Left colon (tissue), 2 donors: ENCODE results near the gene YPEL2. TPM values are rescaled to one million over a fixed set of nuclear protein-coding genes. Genes with fewer than 3 reads are reported as not detected.

Experiments used
- ATAC-seq: fragments of 200-7000 bp; cut with Tn5 transposase; one replicate; pipeline ENCODE4 v1.9.1; 2020; ENCODE audit warnings: mild to moderate bottlenecking, moderate library complexity
- DNase-seq, 2 donors: peaks; one replicate each; pipeline ENCODE4 v3.0.0-alpha.2; 2020
- intact Hi-C, 2 donors: fragments of 100-400 bp; cut with DNase I in 1 of 2; cut with micrococcal nuclease in 1 of 2; formaldehyde crosslinking; loops; one replicate each; pipeline versions ENCODE4 v1.11.2 to v1.14.0; 2022; cut with DNase I, micrococcal nuclease
- total RNA-seq, 2 donors: library from RNA; stranded (reverse); fragmentation: NEBNext Ultra II Directional; extraction: Animal tissue kit (Norgen Biotek cat#: 25700); gene quantifications; one replicate each; pipeline ENCODE4 v1.2.1, GENCODE V29; 2021
- donor health status: DM: no; HTN: no; CAD: no.
- donor health status: DM: yes; HTN: yes; CAD: no.

Gene YPEL2
- total RNA-seq, 2 donors from 2014 or later, result 25.8 to 27.2 TPM

- no peak for ATAC-seq
- DNase-seq, result no peak
- intact Hi-C loops, result loop anchor here (5.0 kb wide), 3 partner anchors 99 to 114 kb away; no protein-coding TSS in a partner anchor
Observed at GRCh38 chr17:59328601-59329000, 2.9 kb upstream of the YPEL2 start.

DNA sequence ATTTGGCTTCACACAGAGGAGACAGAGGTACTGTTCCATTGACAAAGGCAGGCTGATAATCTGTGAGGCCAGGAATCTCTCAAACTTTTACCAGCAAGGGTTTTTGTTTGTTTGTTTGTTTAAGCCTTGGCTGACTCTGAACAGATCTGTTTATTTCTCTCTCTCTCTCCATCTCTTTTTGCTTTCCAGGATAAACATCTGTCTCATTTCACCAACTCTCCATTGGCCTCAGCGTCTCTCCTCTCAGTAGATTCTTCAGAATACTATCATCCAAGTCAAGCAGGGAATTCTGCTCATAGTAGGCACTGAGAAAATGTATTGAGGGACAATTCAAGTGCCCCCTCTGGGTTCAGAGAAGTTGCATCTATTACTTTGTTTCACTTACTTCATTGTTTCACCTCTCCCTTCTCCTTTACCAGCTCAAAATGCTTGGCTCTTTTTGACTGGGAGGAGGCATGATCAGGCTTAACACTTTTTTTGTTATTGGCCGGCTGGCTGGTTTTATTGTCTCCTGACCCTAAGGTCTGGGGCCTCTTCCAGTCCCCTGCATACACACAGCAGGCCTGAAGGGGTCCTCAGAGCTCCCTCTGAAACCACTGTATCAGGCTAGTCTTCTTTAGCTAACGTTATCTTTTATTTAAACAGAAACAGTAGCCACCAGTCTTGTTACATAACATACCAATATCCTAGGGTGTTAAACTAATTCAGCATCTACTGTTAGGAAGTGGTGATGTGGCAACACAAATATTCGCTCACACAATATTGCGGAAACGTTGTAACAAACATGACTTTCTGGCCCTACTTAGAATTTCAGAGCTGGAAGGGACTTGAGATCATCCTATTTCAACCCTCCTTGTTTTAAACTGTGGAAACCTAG lies 2.0 kb upstream of the YPEL2 start:
- DNase-seq (peak; percentile 59 to 72), ATAC-seq (peak; percentile 45)
- intact Hi-C loops, result loop anchor here (5.0 kb wide), 4 partner anchors 38 to 113 kb away; no protein-coding TSS in a partner anchor

GRCh38 chr17:59330053-59330942 lies 1.2 kb upstream of the YPEL2 start:
- intact Hi-C loops, result loop anchor here in 1 of 2 donors (5.0 kb wide), 1 partner anchor 37 kb away; no protein-coding TSS in a partner anchor
- ATAC-seq, result peak; percentile 83
- DNase-seq, result peak; percentile 77 to 90

DNA sequence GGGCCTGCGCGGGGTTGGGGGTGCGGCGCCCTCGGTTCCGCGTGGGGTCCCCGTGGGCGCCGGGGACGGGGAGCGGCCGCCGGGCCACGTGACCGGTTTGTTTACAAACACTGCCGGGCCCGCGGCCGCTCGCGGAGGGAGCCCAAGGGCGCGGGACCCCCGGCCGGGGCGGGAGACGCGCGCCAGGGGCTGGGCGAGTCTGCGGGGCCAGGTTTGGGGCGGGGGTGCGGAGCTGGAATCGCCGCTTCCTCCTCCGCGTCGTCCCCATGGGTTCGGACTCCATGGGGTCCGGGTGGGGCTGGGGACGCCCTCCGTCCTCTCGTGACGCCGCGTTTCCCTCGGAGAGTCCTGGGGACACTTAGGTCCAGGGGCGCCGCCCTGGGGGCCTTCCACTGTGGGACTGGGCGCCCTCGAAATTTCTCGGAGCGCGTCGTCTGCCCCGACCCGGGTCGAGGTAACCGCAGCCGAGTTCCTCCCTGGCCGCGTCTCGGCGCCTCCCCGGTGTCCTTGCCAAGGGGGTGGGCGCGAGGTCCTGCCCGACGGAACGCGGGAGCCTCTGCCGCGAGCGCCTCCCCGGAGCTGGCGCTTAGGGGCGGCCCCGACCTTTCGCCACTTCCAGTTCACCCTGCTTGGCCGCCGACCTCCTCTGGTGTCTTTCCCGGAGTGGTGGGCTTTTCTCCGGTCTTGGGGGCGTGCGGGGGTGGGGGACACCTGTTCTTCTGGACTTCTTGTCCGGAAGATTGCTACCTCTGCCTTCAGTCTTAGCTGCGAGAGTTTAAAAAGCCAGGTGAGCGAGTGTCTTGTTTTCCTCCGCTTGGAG lies 684 bp downstream of the YPEL2 start:
- intact Hi-C loops, result loop anchor here in 1 of 2 donors (5.0 kb wide), 1 partner anchor 35 kb away; no protein-coding TSS in a partner anchor
- peak; percentile 17 for ATAC-seq

GRCh38 chr17:59332749-59333377 lies 1.4 kb downstream of the YPEL2 start:
- intact Hi-C loops, result loop anchor here in 1 of 2 donors (5.0 kb wide), 1 partner anchor 34 kb away; no protein-coding TSS in a partner anchor
- ATAC-seq (peak; percentile 14), DNase-seq (peak; percentile 35 to 45)

More for the DNA sequence above, 684 bp downstream of the YPEL2 start:
- DNase-seq, result peak; percentile 37 to 63

- DNase-seq, result no peak
- intact Hi-C loops, result loop anchor here in 1 of 2 donors (5.0 kb wide), 1 partner anchor 33 kb away; no protein-coding TSS in a partner anchor
- ATAC-seq, result no peak
Observed at GRCh38 chr17:59333836-59334235, 2.4 kb downstream of the YPEL2 start.

- DNase-seq (no peak), ATAC-seq (no peak)
- intact Hi-C loops, result no loop called here
Observed at GRCh38 chr17:59335685-59336084, 4.2 kb downstream of the YPEL2 start.

DNA sequence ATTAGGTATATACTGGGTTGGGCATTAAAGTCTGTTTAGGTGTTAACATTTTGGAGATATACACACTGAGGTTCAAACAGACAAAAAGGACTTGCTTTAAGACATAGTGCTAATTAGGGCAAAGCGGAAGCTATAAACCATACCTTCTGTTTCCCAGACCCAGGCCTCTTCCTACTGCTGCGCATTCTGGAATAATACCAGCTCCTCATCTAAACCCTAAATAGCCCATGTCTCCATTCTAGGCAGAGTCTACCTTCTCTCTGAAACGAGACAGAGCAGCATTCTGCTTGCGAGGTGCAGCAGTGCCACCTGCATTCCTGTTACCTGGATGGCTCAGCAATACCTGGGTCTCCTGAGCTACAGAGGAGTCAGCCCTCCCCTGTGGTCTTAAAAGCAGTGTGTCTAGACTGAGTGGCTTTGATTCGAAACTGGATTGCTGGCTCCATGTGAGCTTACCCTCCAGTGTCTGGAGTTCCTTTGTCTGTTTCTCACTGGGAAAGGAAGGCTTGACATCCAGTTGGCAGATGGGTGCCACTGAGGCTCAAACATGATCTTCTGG lies 6.4 kb downstream of the YPEL2 start:
- no peak for DNase-seq
- ATAC-seq, result no peak
- intact Hi-C loops, result no loop called here

- intact Hi-C loops, result no loop called here
- DNase-seq (no peak), ATAC-seq (no peak)
Observed at GRCh38 chr17:59338498-59338897, 7.0 kb downstream of the YPEL2 start.

- DNase-seq (no peak), ATAC-seq (no peak)
- intact Hi-C loops, result no loop called here
Observed at GRCh38 chr17:59341922-59342321, 10.5 kb downstream of the YPEL2 start.

DNA sequence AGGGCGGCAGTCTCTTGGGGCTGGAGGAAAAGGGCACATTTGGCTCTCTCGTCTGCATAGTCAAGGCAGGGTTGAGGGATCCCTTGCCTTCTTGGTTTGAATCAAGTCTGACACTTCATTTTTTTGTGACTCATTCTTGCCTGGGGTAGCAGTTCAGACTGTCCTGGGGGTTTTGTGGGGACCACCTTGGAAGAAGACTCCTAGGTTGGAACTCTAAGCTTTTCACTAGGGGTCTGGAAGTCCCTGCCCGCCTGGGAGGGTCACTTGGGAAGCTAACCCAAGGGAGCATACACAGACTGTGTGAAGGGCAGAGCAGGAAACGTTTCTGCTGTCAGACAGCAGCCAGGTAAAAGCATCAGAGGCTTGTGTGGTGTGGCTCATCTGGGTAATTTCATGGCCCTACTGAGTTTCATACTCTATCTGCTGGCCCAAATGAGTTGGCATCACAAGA lies 11.3 kb downstream of the YPEL2 start:
- intact Hi-C loops, result no loop called here
- DNase-seq (no peak), ATAC-seq (no peak)

DNA sequence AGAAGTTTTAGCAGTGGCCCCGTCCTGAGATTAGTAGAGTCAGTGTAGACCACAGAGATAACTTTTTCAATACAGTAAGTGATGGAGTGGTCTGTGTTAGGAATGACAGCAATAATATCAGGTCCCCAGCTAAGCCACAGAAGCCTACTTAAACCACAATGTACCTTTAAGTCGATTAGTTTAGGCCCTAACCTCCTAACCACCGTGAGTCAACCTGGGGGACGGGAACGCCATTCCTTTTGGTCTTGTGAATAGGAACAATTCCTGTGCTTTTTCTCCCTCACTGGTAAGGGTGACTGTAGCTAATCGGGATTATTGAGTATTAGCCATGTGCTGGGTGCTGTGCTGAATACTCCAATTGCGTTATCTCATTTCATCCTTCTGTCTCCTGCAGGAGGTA lies 14.0 kb downstream of the YPEL2 start:
- intact Hi-C loops, result no loop called here

GRCh38 chr17:59346341-59346740 lies 14.9 kb downstream of the YPEL2 start:
- intact Hi-C loops, result no loop called here
- DNase-seq (no peak), ATAC-seq (no peak)

More for the DNA sequence above, 14.0 kb downstream of the YPEL2 start:
- ATAC-seq (no peak), DNase-seq (no peak)

- intact Hi-C loops, result no loop called here
- DNase-seq (no peak), ATAC-seq (no peak)
Observed at GRCh38 chr17:59346876-59347407, 15.5 kb downstream of the YPEL2 start.

- no peak for DNase-seq
- intact Hi-C loops, result no loop called here
- no peak for ATAC-seq
Observed at GRCh38 chr17:59347975-59348391, 16.5 kb downstream of the YPEL2 start.

GRCh38 chr17:59349178-59349577 lies 17.7 kb downstream of the YPEL2 start:
- intact Hi-C loops, result no loop called here
- ATAC-seq (no peak), DNase-seq (no peak)

- ATAC-seq, result no peak
- intact Hi-C loops, result no loop called here
- no peak for DNase-seq
Observed at GRCh38 chr17:59353106-59353854, 21.8 kb downstream of the YPEL2 start.
